Measurements from ENCODE around the gene ARHGAP9.
"Not testable (repeated sequence)": the region's sequence is repeated elsewhere in the genome, so short reads cannot be mapped to it uniquely, and the experiment has no call there.

Gene ARHGAP9

DNA sequence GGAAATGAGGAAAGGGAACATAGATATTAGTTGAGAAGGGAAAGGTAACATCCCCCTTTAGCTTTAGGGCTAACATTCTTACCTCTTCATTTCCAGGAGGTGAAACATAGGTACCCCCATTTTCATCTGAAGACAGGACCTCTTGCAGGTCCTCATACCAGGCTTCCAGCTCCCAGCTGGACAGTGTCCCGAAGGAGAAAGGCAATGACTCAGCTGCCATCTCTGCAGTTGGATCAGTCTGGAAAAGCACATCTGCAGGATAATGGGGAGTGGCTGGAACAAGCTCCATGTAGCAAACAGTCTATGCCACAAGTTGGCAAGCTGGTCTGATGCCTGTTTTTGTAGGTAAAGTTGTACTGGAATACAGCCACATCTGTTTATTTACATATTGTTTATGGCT lies 37.5 kb upstream of the ARHGAP9 start:
- POLR2A ChIA-PET (ENCODE audit: low non-redundant PET), result no interaction called here
- TF ChIP-seq, protein P1, sequence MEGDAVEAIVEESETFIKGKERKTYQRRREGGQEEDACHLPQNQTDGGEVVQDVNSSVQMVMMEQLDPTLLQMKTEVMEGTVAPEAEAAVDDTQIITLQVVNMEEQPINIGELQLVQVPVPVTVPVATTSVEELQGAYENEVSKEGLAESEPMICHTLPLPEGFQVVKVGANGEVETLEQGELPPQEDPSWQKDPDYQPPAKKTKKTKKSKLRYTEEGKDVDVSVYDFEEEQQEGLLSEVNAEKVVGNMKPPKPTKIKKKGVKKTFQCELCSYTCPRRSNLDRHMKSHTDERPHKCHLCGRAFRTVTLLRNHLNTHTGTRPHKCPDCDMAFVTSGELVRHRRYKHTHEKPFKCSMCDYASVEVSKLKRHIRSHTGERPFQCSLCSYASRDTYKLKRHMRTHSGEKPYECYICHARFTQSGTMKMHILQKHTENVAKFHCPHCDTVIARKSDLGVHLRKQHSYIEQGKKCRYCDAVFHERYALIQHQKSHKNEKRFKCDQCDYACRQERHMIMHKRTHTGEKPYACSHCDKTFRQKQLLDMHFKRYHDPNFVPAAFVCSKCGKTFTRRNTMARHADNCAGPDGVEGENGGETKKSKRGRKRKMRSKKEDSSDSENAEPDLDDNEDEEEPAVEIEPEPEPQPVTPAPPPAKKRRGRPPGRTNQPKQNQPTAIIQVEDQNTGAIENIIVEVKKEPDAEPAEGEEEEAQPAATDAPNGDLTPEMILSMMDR (conservative IDR thresholded peaks at IDR 0.05; ENCODE audit: low read depth), result no peak
- CTCF ChIA-PET, result interaction anchor here (0.5 to 1.1 kb wide), 2 partner anchors 18 to 62 kb away, joined by 3 read pairs; partner anchors contain the start of gene INHBE
- no peak for DNase-seq (ENCODE audit: low spot score)
- peak overlapping the region; percentile 74 for H3K27ac ChIP-seq

DNA sequence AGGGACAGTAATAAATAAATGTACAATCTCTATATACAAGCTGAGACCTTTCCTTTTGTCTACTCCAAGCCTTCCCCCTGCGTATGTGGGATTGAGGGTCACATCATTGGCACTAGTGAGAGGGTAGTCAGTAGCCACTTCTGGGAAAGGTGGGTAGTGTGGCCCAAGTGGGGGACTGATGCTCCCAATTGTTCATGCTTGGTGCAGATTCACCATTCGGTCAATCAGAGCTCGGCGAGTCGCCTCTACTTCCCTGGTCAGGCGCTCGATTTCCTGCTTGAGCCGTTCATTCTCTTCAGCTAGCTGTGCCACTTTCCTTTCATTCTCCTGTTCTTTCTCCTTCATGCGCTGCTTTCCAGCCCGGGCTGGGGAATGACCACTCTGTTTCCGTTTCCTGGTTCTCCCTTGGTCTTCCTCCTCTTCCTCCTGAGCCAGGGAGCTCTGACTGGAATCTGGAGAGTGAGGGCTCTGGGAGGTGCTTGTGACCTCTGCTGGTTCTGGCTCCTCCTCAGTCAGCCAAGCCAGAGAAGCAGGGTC lies 37.0 kb upstream of the ARHGAP9 start:
- H3K27ac ChIP-seq, result peak overlapping the region; percentile 74
- ChIA-PET POLR2A (ENCODE audit: low non-redundant PET) (no interaction called here), CTCF (interaction anchor here (0.5 to 1.1 kb wide), 2 partner anchors 17 to 61 kb away, joined by 3 read pairs; partner anchors contain the start of gene INHBE)
- no peak for DNase-seq (ENCODE audit: low spot score)
- TF ChIP-seq, protein P1 (conservative IDR thresholded peaks at IDR 0.05; ENCODE audit: low read depth), result no peak

DNA sequence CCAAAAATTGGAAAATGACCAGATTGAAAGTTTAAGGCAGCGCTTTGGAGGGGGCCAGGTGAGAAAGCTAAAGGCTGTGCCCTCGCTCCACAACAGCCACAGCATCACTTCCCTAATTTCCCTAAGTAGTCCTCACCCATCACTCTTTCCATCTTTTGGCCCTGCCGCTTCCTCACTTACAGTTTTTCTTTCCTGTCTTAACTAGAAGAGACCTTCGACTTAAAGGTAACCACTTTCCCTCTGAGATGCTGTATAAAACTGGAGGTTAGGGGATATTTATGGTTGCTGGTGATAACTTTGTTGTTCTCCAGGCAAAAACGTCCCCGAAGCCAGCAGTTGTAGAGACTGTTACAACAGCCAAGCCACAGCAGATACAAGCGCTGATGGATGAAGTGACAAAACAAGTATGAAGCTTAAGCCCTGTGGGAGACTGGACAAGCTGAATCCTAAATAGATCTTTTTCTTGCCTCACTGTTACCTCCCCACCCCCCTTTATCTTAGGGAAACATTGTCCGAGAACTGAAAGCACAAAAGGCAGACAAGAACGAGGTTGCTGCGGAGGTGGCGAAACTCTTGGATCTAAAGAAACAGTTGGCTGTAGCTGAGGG lies 36.4 kb upstream of the ARHGAP9 start:
- DNase-seq (ENCODE audit: low spot score), result no peak
- POLR2A ChIA-PET (ENCODE audit: low non-redundant PET), result interaction anchor here (0.8 kb wide), 1 partner anchor 232 kb away, joined by 3 read pairs; no protein-coding TSS in a partner anchor
- TF ChIP-seq, protein P1 (conservative IDR thresholded peaks at IDR 0.05; ENCODE audit: low read depth), result no peak
- no peak overlapping the region for H3K27ac ChIP-seq
- CTCF ChIA-PET, result interaction anchor here (1.1 kb wide), 1 partner anchor 61 kb away, joined by 3 read pairs; the partner anchor contains the start of gene INHBE

DNA sequence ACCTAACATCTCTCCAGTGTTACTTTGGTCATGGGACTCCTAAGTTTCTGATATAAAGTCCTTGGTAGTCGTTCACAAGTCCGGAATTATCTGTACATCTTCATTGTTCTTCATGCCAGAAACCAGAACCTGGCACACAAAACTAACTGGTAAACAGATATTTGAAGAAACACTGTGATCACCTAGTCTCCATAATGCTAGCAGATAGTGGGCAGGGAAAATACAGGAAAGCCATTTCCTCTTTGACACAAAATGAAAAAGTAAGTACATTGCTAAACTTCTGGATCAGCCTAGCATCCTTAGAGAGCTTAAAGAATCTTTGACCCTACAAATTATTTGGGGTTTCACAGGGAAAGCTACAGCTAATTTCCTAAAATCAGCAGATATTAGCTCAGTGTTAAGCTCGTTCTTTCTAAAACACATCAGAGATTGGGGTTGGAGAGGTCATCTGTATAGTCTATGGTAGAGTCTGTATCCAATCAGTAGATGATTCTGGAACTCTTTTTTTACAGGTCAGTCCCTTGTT lies 35.8 kb upstream of the ARHGAP9 start:
- no peak for DNase-seq (ENCODE audit: low spot score)
- TF ChIP-seq, protein P1 (conservative IDR thresholded peaks at IDR 0.05; ENCODE audit: low read depth), result no peak
- H3K27ac ChIP-seq, result peak overlapping the region; percentile 64
- POLR2A ChIA-PET (ENCODE audit: low non-redundant PET), result interaction anchor here (0.8 kb wide), 1 partner anchor 232 kb away, joined by 3 read pairs; no protein-coding TSS in a partner anchor
- CTCF ChIA-PET, result interaction anchor here (0.7 kb wide), 1 partner anchor 53 kb away, joined by 3 read pairs; no protein-coding TSS in a partner anchor

DNA sequence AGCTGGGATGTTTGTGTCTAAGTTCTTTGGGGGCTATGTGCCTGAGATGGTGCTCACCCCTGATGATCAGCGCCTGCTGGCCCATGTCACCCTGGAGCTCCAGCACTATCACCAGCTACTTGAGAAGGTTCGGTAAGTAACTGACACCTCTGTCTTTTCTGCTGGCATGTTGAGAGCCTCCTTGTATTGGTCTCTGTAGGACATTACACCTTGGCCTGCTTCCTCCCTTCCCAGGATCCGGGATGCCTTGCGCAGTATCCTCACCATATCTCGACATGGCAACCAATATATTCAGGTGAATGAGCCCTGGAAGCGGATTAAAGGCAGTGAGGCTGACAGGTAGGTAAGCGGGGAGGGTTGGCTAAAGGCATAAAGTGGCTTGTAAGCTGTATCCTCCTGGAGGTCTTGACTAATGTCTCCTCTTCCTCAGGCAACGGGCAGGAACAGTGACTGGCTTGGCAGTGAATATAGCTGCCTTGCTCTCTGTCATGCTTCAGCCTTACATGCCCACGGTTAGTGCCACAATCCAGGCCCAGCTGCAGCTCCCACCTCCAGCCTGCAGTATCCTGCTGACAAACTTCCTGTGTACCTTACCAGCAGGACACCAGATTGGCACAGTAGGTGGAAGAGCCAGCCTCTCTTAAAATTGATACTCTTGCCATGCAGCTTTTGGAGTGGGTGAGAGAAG lies 35.2 kb upstream of the ARHGAP9 start:
- DNase-seq (ENCODE audit: low spot score), result no peak
- H3K27ac ChIP-seq, result peak overlapping the region; percentile 64
- TF ChIP-seq, protein P1 (conservative IDR thresholded peaks at IDR 0.05; ENCODE audit: low read depth), result no peak
- ChIA-PET CTCF (interaction anchor here (0.7 kb wide), 1 partner anchor 53 kb away, joined by 3 read pairs; no protein-coding TSS in a partner anchor), POLR2A (ENCODE audit: low non-redundant PET) (interaction anchor here (0.7 kb wide), 1 partner anchor 56 kb away, joined by 3 read pairs; no protein-coding TSS in a partner anchor)

DNA sequence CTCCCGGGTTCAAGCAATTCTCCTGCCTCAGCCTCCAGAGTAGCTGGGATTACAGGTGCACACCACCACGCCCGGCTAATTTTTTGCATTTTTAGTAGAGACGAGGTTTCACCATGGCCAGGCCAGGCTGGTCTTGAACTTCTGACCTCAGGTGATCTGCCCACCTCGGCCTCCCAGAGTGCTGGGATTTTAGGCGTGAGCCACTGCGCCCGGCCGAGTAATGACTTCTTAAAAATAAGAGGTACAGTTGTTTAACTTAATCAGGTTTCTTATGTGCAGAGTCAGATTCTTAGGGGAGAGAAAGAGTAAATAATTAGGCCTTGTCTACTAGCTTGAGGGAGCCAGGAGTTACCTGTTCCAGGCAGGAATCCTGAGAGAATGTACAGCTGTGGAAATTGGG lies 34.6 kb upstream of the ARHGAP9 start:
- peak overlapping the region; percentile 64 for H3K27ac ChIP-seq
- CTCF ChIA-PET; DNase-seq (ENCODE audit: low spot score): not testable (repeated sequence)
- POLR2A ChIA-PET (ENCODE audit: low non-redundant PET), result interaction anchor here (0.6 to 0.7 kb wide), 2 partner anchors 20 to 55 kb away, joined by 3 read pairs; no protein-coding TSS in a partner anchor

DNA sequence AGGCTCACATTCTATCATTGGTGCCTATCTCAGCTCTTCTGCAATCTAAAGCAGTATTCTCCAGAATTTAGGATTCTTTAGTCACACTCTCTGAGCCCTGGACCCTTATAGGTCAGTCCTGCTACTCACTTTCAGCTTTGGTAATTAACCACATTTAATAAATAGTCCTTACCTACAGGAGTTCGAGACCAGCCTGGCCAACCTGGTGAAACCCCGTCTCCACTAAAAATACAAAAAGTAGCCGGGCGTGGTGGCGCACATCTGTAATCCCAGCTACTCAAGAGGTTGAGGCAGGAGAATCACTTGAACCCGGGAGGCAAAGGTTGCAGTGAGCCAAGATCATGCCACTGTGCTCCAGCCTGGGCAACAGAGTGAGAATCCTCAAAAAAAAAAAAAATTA lies 34.0 kb upstream of the ARHGAP9 start:
- DNase-seq (ENCODE audit: low spot score); H3K27ac ChIP-seq; CTCF ChIA-PET; POLR2A ChIA-PET (ENCODE audit: low non-redundant PET): not testable (repeated sequence)

Measured in RWPE1 (cell line).